ENCODE results near the gene ZNF14. TPM values are rescaled to one million over a fixed set of nuclear protein-coding genes. Genes with fewer than 3 reads are reported as not detected.
A peak's percentile ranks its signal among the peaks of the same experiment; 100 is the strongest.

The ZNF14 gene
- total and polyA plus RNA-seq, 9 of the 15 experiments (the other 6 are each of a cell fraction or from before 2014, with no cell fraction given) = 1.9 to 7.0 (median 4.0) TPM

DNA sequence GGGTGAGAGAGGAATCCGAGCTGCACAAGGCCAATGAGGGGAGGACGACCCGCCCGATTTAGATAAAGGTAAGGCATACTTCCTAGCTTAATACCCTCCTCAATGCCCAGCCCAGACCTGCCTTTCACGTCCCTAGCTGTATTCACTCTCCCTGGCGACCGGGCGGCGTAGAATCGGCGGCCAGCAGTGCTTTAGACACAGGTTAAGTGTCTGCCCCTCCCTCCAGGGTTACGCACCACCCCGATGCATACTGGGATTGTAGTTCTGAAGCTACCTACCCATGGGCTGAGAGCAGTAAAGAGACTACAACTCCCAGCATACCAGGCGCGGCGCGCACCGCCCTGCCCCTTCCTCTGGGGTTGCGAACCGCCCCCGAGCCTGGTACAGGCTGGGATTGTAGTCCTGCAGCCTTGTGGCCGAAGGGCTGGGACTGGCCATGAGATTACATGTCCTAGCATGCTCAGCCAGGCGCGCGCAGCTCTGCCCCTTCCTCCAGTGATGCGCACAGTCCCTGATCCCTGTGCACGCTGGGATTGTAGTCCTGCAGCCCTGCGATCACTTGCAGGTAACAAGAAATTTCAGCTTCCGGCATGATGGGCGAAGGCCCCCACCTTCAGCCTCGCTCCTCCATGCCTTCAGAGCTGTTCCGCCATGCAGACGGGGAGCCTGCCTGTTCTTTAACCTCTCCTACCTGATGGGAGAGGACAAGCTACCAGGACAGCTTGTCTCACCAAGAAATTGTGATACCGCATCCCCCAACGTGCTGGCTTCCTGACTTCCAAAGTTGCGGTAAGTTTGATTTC lies 43.5 kb upstream of the ZNF14 start (continued):
- TF ChIP-seq, protein P1, sequence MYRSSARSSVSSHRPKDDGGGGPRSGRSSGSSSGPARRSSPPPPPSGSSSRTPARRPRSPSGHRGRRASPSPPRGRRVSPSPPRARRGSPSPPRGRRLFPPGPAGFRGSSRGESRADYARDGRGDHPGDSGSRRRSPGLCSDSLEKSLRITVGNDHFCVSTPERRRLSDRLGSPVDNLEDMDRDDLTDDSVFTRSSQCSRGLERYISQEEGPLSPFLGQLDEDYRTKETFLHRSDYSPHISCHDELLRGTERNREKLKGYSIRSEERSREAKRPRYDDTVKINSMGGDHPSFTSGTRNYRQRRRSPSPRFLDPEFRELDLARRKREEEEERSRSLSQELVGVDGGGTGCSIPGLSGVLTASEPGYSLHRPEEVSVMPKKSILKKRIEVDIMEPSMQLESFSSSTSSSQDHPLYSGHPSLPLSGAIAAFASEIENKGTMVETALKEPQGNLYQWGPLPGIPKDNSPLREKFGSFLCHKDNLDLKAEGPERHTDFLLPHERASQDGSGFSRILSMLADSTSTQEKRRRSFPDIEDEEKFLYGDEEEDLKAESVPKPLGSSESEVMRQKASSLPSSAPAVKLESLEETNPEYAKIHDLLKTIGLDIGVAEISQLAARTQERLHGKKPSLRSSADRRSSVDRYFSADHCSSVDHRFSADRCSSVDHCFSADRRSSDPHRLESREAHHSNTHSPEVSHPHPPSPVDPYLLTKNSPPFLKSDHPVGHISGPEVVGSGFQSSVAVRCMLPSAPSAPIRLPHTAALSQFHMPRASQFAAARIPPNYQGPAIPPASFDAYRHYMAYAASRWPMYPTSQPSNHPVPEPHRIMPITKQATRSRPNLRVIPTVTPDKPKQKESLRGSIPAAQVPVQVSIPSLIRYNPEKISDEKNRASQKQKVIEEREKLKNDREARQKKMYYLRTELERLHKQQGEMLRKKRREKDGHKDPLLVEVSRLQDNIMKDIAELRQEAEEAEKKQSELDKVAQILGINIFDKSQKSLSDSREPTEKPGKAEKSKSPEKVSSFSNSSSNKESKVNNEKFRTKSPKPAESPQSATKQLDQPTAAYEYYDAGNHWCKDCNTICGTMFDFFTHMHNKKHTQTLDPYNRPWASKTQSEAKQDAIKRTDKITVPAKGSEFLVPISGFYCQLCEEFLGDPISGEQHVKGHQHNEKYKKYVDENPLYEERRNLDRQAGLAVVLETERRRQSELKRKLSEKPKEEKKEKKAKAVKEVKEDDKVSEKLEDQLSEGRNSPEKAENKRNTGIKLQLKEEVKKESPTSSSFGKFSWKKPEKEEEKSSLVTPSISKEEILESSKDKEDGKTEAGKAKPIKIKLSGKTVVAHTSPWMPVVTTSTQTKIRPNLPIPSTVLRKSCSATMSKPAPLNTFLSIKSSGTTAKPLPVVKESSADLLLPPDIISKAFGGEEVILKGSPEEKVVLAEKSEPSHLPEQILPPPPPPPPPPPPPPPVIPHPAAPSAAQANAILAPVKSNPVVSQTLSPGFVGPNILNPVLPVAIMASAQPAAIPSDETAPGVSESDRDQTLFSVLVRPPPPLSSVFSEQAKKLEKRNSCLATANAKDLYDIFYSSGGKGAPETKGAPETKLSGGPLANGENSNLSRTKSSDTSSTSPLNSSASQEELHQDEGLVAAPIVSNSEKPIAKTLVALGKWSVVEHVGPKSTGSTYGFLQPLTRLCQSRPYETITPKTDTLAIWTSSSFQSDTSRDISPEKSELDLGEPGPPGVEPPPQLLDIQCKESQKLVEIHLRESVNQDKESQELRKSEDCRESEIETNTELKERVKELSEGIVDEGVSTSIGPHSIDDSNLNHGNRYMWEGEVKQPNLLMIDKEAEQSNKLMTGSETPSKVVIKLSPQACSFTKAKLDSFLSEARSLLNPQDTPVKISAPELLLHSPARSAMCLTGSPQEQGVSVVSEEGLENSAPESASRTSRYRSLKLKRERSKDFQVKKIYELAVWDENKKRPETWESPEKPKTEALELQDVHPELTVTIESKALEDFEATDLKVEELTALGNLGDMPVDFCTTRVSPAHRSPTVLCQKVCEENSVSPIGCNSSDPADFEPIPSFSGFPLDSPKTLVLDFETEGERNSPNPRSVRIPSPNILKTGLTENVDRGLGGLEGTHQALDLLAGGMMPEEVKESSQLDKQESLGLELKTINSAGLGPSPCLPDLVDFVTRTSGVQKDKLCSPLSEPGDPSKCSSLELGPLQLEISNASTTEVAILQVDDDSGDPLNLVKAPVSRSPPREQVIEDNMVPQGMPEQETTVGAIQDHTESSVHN (IDR thresholded peaks at IDR 0.05; ENCODE audit: borderline replicate concordance in 1 of 2, low read depth in 1 of 2) = no peak
- TF ChIP-seq POLR2AphosphoS2 (IDR thresholded peaks at IDR 0.05; ENCODE audit: low read length) = no peak
- TF ChIP-seq, protein P2, sequence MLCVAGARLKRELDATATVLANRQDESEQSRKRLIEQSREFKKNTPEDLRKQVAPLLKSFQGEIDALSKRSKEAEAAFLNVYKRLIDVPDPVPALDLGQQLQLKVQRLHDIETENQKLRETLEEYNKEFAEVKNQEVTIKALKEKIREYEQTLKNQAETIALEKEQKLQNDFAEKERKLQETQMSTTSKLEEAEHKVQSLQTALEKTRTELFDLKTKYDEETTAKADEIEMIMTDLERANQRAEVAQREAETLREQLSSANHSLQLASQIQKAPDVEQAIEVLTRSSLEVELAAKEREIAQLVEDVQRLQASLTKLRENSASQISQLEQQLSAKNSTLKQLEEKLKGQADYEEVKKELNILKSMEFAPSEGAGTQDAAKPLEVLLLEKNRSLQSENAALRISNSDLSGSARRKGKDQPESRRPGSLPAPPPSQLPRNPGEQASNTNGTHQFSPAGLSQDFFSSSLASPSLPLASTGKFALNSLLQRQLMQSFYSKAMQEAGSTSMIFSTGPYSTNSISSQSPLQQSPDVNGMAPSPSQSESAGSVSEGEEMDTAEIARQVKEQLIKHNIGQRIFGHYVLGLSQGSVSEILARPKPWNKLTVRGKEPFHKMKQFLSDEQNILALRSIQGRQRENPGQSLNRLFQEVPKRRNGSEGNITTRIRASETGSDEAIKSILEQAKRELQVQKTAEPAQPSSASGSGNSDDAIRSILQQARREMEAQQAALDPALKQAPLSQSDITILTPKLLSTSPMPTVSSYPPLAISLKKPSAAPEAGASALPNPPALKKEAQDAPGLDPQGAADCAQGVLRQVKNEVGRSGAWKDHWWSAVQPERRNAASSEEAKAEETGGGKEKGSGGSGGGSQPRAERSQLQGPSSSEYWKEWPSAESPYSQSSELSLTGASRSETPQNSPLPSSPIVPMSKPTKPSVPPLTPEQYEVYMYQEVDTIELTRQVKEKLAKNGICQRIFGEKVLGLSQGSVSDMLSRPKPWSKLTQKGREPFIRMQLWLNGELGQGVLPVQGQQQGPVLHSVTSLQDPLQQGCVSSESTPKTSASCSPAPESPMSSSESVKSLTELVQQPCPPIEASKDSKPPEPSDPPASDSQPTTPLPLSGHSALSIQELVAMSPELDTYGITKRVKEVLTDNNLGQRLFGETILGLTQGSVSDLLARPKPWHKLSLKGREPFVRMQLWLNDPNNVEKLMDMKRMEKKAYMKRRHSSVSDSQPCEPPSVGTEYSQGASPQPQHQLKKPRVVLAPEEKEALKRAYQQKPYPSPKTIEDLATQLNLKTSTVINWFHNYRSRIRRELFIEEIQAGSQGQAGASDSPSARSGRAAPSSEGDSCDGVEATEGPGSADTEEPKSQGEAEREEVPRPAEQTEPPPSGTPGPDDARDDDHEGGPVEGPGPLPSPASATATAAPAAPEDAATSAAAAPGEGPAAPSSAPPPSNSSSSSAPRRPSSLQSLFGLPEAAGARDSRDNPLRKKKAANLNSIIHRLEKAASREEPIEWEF (CRISPR knock-in tag; IDR thresholded peaks at IDR 0.05) = no peak
- TF ChIP-seq, protein P3, sequence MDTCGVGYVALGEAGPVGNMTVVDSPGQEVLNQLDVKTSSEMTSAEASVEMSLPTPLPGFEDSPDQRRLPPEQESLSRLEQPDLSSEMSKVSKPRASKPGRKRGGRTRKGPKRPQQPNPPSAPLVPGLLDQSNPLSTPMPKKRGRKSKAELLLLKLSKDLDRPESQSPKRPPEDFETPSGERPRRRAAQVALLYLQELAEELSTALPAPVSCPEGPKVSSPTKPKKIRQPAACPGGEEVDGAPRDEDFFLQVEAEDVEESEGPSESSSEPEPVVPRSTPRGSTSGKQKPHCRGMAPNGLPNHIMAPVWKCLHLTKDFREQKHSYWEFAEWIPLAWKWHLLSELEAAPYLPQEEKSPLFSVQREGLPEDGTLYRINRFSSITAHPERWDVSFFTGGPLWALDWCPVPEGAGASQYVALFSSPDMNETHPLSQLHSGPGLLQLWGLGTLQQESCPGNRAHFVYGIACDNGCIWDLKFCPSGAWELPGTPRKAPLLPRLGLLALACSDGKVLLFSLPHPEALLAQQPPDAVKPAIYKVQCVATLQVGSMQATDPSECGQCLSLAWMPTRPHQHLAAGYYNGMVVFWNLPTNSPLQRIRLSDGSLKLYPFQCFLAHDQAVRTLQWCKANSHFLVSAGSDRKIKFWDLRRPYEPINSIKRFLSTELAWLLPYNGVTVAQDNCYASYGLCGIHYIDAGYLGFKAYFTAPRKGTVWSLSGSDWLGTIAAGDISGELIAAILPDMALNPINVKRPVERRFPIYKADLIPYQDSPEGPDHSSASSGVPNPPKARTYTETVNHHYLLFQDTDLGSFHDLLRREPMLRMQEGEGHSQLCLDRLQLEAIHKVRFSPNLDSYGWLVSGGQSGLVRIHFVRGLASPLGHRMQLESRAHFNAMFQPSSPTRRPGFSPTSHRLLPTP (IDR thresholded peaks at IDR 0.05; ENCODE audit: borderline replicate concordance, extremely low read depth, insufficient read length) = no peak
- no peak for TF ChIP-seq TRIM28 (IDR thresholded peaks at IDR 0.05)
- TF ChIP-seq RNF2 (IDR thresholded peaks at IDR 0.05) = 0 out of 2 replicates have a peak, but pooled peaks have one; percentile 66
- no peak for TF ChIP-seq IFI16 (CRISPR knock-in tag; IDR thresholded peaks at IDR 0.05)
- no peak for TF ChIP-seq GATAD2B (IDR thresholded peaks at IDR 0.05; ENCODE audit: borderline replicate concordance)
- no peak for TF ChIP-seq ZNF445 (CRISPR knock-in tag; IDR thresholded peaks at IDR 0.05; ENCODE audit: low read depth)
- TF ChIP-seq TCF7 (IDR thresholded peaks at IDR 0.05; ENCODE audit: borderline replicate concordance) = no peak
- TF ChIP-seq COPS2 (conservative IDR thresholded peaks at IDR 0.05) = no peak

All from K562 (cell line).